ENCODE measurements around the gene ERBB4.

Gene ERBB4

DNA sequence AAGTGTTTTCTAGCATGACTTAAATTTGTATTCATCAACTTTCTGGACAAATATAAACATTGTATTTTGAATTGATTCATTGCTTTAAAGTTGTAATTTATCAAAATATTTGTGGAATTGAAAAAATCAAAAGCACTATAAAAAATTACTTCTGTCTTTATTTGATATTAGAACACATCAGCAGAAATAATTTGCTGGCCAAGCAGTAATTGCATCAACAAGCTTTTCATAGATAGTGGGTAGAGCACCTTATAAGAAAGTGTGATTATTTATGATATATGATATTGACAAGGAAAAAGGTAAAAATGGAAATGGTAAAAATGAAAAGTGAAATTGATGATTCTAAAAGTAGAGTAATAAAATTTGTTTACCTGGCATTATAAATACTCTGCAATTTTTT is 1121.1 kb downstream of the ERBB4 start:
- no peak overlapping the region for H3K4me3 ChIP-seq (ENCODE audit: low read length)

DNA sequence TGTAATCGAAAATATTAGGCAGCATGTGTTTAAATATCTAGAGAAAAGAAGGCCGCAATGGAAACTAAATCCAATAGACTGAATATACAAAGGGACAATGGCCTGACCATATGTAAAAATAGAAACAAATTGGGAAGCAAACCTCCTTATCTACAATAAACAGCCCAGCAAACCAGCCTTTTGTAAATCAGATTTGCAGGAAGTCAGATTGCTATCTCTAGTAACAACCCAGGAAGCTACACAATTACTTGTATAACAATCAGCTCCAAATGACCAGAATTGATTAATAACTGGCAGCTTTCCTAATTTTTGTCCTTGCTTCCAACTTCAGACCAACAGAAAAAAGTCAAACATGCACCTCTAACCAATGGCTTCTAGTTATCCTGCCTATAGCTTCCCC is 1122.2 kb downstream of the ERBB4 start:
- no peaks in the 10 kb centered on the region for H4K20me1 ChIP-seq (ENCODE audit: control insufficient read depth, insufficient read depth, low read depth, low read length)
- no peak overlapping the region for H3K4me2 ChIP-seq (ENCODE audit: low read length)
- H3K9me2 ChIP-seq (replicated peaks; ENCODE audit: control insufficient read depth, low read length) = no peaks in the 10 kb centered on the region
- peaks cover 8% of the 10 kb centered on the region for H3K4me1 ChIP-seq (ENCODE audit: control insufficient read depth, low read length)
- no peaks in the 10 kb centered on the region for H3K9me3 ChIP-seq (ENCODE audit: control insufficient read depth, insufficient read depth, low read length)
- TF ChIP-seq, protein P1, sequence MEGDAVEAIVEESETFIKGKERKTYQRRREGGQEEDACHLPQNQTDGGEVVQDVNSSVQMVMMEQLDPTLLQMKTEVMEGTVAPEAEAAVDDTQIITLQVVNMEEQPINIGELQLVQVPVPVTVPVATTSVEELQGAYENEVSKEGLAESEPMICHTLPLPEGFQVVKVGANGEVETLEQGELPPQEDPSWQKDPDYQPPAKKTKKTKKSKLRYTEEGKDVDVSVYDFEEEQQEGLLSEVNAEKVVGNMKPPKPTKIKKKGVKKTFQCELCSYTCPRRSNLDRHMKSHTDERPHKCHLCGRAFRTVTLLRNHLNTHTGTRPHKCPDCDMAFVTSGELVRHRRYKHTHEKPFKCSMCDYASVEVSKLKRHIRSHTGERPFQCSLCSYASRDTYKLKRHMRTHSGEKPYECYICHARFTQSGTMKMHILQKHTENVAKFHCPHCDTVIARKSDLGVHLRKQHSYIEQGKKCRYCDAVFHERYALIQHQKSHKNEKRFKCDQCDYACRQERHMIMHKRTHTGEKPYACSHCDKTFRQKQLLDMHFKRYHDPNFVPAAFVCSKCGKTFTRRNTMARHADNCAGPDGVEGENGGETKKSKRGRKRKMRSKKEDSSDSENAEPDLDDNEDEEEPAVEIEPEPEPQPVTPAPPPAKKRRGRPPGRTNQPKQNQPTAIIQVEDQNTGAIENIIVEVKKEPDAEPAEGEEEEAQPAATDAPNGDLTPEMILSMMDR (IDR thresholded peaks at IDR 0.05; ENCODE audit: low read depth, low read length, poor library complexity, severe bottlenecking) = no peak
- TF ChIP-seq EZH2phosphoT487 (IDR thresholded peaks at IDR 0.05; ENCODE audit: borderline replicate concordance, low read length) = no peak
- no peaks in the 10 kb centered on the region for H3K79me2 ChIP-seq (ENCODE audit: control insufficient read depth, low read length)
- H3K27me3 ChIP-seq (ENCODE audit: control insufficient read depth, low read length) = no peaks in the 10 kb centered on the region
- H3K36me3 ChIP-seq (ENCODE audit: control insufficient read depth, low read length) = no peaks in the 10 kb centered on the region
- H3K4me3 ChIP-seq (ENCODE audit: low read length) = no peak overlapping the region
- H3F3A ChIP-seq (ENCODE audit: control insufficient read depth, insufficient read depth) = no peaks in the 10 kb centered on the region
- H3K27ac ChIP-seq (ENCODE audit: low read depth, low read length) = no peak overlapping the region

More for the DNA sequence above, 1121.1 kb downstream of the ERBB4 start:
- Histone ChIP-seq H3K9me2 (replicated peaks; ENCODE audit: control insufficient read depth, low read length) (no peaks in the 10 kb centered on the region), H3K27me3 (ENCODE audit: control insufficient read depth, low read length) (no peaks in the 10 kb centered on the region), H3K4me1 (ENCODE audit: control insufficient read depth, low read length) (peaks cover 19% of the 10 kb centered on the region), H3K79me2 (ENCODE audit: control insufficient read depth, low read length) (no peaks in the 10 kb centered on the region), H3K36me3 (ENCODE audit: control insufficient read depth, low read length) (peaks cover 3% of the 10 kb centered on the region), H4K20me1 (ENCODE audit: control insufficient read depth, insufficient read depth, low read depth, low read length) (no peaks in the 10 kb centered on the region), H3K9me3 (ENCODE audit: control insufficient read depth, insufficient read depth, low read length) (0 out of 2 replicates have a peak, but pooled peaks cover 3% of the 10 kb centered on the region), H3F3A (ENCODE audit: control insufficient read depth, insufficient read depth) (no peaks in the 10 kb centered on the region), H3K4me2 (ENCODE audit: low read length) (no peak overlapping the region), H3K27ac (ENCODE audit: low read depth, low read length) (no peak overlapping the region)
- no peak for TF ChIP-seq EZH2phosphoT487 (IDR thresholded peaks at IDR 0.05; ENCODE audit: borderline replicate concordance, low read length)
- TF ChIP-seq, protein P1 (IDR thresholded peaks at IDR 0.05; ENCODE audit: low read depth, low read length, poor library complexity, severe bottlenecking) = no peak

DNA sequence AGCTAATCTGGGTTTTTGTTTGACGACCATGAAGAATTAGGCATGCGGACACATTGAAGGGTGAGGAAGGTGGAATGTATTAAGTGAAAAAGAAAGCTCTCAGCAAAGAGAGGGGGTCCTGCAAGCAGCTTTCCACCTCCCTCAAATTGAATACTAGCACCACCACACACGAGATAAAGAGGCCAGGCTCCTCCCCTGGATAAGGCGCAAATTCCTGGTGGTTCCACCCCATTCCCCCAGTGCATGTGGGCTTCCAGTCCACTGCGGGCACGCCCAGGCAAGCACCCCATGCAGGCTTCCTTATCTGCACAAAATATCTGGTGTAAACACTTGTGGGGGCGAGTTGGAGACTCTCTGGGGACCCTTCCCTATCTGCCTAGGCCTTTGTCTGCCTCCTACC is 1124.9 kb downstream of the ERBB4 start:
- TF ChIP-seq EZH2phosphoT487 (IDR thresholded peaks at IDR 0.05; ENCODE audit: borderline replicate concordance, low read length) = no peak
- TF ChIP-seq, protein P1 (IDR thresholded peaks at IDR 0.05; ENCODE audit: low read depth, low read length, poor library complexity, severe bottlenecking) = no peak
- no peaks in the 10 kb centered on the region for H4K20me1 ChIP-seq (ENCODE audit: control insufficient read depth, insufficient read depth, low read depth, low read length)

More for the DNA sequence above, 1124.9 kb downstream of the ERBB4 start:
- Histone ChIP-seq H3K4me3 (ENCODE audit: low read length) (no peak overlapping the region), H3K9me3 (ENCODE audit: control insufficient read depth, insufficient read depth, low read length) (no peaks in the 10 kb centered on the region), H3K27me3 (ENCODE audit: control insufficient read depth, low read length) (no peaks in the 10 kb centered on the region), H3K79me2 (ENCODE audit: control insufficient read depth, low read length) (no peaks in the 10 kb centered on the region), H3K4me2 (ENCODE audit: low read length) (no peak overlapping the region), H3K9me2 (replicated peaks; ENCODE audit: control insufficient read depth, low read length) (no peaks in the 10 kb centered on the region), H3K4me1 (ENCODE audit: control insufficient read depth, low read length) (peaks cover 8% of the 10 kb centered on the region), H3K36me3 (ENCODE audit: control insufficient read depth, low read length) (no peaks in the 10 kb centered on the region), H3F3A (ENCODE audit: control insufficient read depth, insufficient read depth) (no peaks in the 10 kb centered on the region), H3K27ac (ENCODE audit: low read depth, low read length) (no peak overlapping the region)

All from DOHH2 (cell line).